Measurements from ENCODE around the gene PIK3CD.
A peak's percentile ranks its signal among the peaks of the same experiment; 100 is the strongest.

Gene PIK3CD

GRCh38 chr1:9657521-9658032, 6.0 kb downstream of the PIK3CD start:
- H3K79me2 ChIP-seq (ENCODE audit: insufficient read depth, low read length) = peaks cover 23% of the 10 kb centered on the region
- no peaks in the 10 kb centered on the region for H3K27me3 ChIP-seq (ENCODE audit: insufficient read depth, low read length)
- H3K4me2 ChIP-seq (ENCODE audit: low read length) = no peak overlapping the region
- peaks cover 56% of the 10 kb centered on the region for H3K4me1 ChIP-seq (ENCODE audit: insufficient read depth, low read length, severe bottlenecking)
- no peaks in the 10 kb centered on the region; the same call in 1 of the 2 replicates for H3K36me3 ChIP-seq (ENCODE audit: insufficient read depth, low read length)
- H3K4me3 ChIP-seq (ENCODE audit: low read depth, low read length, poor library complexity, severe bottlenecking) = no peak overlapping the region
- H3K9me3 ChIP-seq (ENCODE audit: low read length) = no peaks in the 10 kb centered on the region
- H3K27ac ChIP-seq (ENCODE audit: low read depth, low read length, poor library complexity, severe bottlenecking) = peak overlapping the region; percentile 22
- H2AFZ ChIP-seq (ENCODE audit: low read length) = no peak overlapping the region
- H3K9me2 ChIP-seq (ENCODE audit: low read depth, low read length) = no peaks in the 10 kb centered on the region
- peaks cover 6% of the 10 kb centered on the region; the same call in 1 of the 2 replicates for H3F3A ChIP-seq (ENCODE audit: insufficient read depth, low read length)
- H3K9ac ChIP-seq (ENCODE audit: low read length) = no peak overlapping the region; the same call in 1 of the 2 replicates
- TF ChIP-seq EZH2 (IDR thresholded peaks at IDR 0.05; ENCODE audit: borderline replicate concordance, low read length) (no peak), CTCF (IDR thresholded peaks at IDR 0.05; ENCODE audit: low read length) (no peak)
- no peaks in the 10 kb centered on the region for H4K20me1 ChIP-seq (ENCODE audit: insufficient read depth, low read length)

GRCh38 chr1:9658199-9658598, 6.7 kb downstream of the PIK3CD start:
- H3K4me2 ChIP-seq (ENCODE audit: low read length) = no peak overlapping the region
- H3K27me3 ChIP-seq (ENCODE audit: insufficient read depth, low read length) = no peaks in the 10 kb centered on the region
- H3K27ac ChIP-seq (ENCODE audit: low read depth, low read length, poor library complexity, severe bottlenecking) = peak overlapping the region; percentile 22
- no peak overlapping the region for H3K4me3 ChIP-seq (ENCODE audit: low read depth, low read length, poor library complexity, severe bottlenecking)
- TF ChIP-seq CTCF (IDR thresholded peaks at IDR 0.05; ENCODE audit: low read length) (no peak), EZH2 (IDR thresholded peaks at IDR 0.05; ENCODE audit: borderline replicate concordance, low read length) (no peak)
- H3K36me3 ChIP-seq (ENCODE audit: insufficient read depth, low read length) = no peaks in the 10 kb centered on the region; the same call in 1 of the 2 replicates
- peaks cover 23% of the 10 kb centered on the region for H3K79me2 ChIP-seq (ENCODE audit: insufficient read depth, low read length)
- H3K4me1 ChIP-seq (ENCODE audit: insufficient read depth, low read length, severe bottlenecking) = peaks cover 50% of the 10 kb centered on the region
- H2AFZ ChIP-seq (ENCODE audit: low read length) = no peak overlapping the region
- H3K9me3 ChIP-seq (ENCODE audit: low read length) = no peaks in the 10 kb centered on the region
- H3K9me2 ChIP-seq (ENCODE audit: low read depth, low read length) = no peaks in the 10 kb centered on the region
- peaks cover 6% of the 10 kb centered on the region; the same call in 1 of the 2 replicates for H3F3A ChIP-seq (ENCODE audit: insufficient read depth, low read length)
- H3K9ac ChIP-seq (ENCODE audit: low read length) = no peak overlapping the region; the same call in 1 of the 2 replicates
- H4K20me1 ChIP-seq (ENCODE audit: insufficient read depth, low read length) = no peaks in the 10 kb centered on the region

- H3K27ac ChIP-seq (ENCODE audit: low read depth, low read length, poor library complexity, severe bottlenecking) = no peak overlapping the region
Observed at GRCh38 chr1:9659328-9659727, 7.8 kb downstream of the PIK3CD start.

More at GRCh38 chr1:9659328-9659727, 7.8 kb downstream of the PIK3CD start:
- H4K20me1 ChIP-seq (ENCODE audit: insufficient read depth, low read length) = no peaks in the 10 kb centered on the region
- no peak overlapping the region for H3K4me3 ChIP-seq (ENCODE audit: low read depth, low read length, poor library complexity, severe bottlenecking)
- no peak overlapping the region for H3K9ac ChIP-seq (ENCODE audit: low read length)
- H3K4me2 ChIP-seq (ENCODE audit: low read length) = no peak overlapping the region
- no peaks in the 10 kb centered on the region for H3K27me3 ChIP-seq (ENCODE audit: insufficient read depth, low read length)
- no peak for TF ChIP-seq CTCF (IDR thresholded peaks at IDR 0.05; ENCODE audit: low read length)
- no peak for TF ChIP-seq EZH2 (IDR thresholded peaks at IDR 0.05; ENCODE audit: borderline replicate concordance, low read length)
- no peaks in the 10 kb centered on the region for H3K9me3 ChIP-seq (ENCODE audit: low read length)
- peaks cover 38% of the 10 kb centered on the region for H3K4me1 ChIP-seq (ENCODE audit: insufficient read depth, low read length, severe bottlenecking)
- no peaks in the 10 kb centered on the region; the same call in 1 of the 2 replicates for H3K36me3 ChIP-seq (ENCODE audit: insufficient read depth, low read length)
- peaks cover 2% of the 10 kb centered on the region; the same call in 1 of the 2 replicates for H3F3A ChIP-seq (ENCODE audit: insufficient read depth, low read length)
- no peaks in the 10 kb centered on the region for H3K9me2 ChIP-seq (ENCODE audit: low read depth, low read length)
- no peak overlapping the region for H2AFZ ChIP-seq (ENCODE audit: low read length)
- peaks cover 23% of the 10 kb centered on the region for H3K79me2 ChIP-seq (ENCODE audit: insufficient read depth, low read length)

Data from OCI-LY1 (cell line).